Measurements from ENCODE around the gene MUC21. TPM values are rescaled to one million over a fixed set of nuclear protein-coding genes. Genes with fewer than 3 reads are reported as not detected.
"Not testable (repeated sequence)": the region's sequence is repeated elsewhere in the genome, so short reads cannot be mapped to it uniquely, and the experiment has no call there.

The MUC21 gene
- total RNA-seq, 3 donors from 2014 or later, result not detected

GRCh38 chr6:30997301-30997700, 13.8 kb downstream of the MUC21 start:
- Histone ChIP-seq H3K27me3 (no peaks in the 10 kb centered on the region), H3K4me3 (no peak overlapping the region), H3K27ac (no peak overlapping the region), H3K36me3 (no peaks in the 10 kb centered on the region), H3K9me3 (no peaks in the 10 kb centered on the region), H3K4me1 (peaks cover 0 to 8% of the 10 kb centered on the region in 2 donors)
- TF ChIP-seq POLR2A (IDR thresholded peaks at IDR 0.05) (no peak), POLR2AphosphoS5 (IDR thresholded peaks at IDR 0.05) (no peak)
- TF ChIP-seq, protein P1, sequence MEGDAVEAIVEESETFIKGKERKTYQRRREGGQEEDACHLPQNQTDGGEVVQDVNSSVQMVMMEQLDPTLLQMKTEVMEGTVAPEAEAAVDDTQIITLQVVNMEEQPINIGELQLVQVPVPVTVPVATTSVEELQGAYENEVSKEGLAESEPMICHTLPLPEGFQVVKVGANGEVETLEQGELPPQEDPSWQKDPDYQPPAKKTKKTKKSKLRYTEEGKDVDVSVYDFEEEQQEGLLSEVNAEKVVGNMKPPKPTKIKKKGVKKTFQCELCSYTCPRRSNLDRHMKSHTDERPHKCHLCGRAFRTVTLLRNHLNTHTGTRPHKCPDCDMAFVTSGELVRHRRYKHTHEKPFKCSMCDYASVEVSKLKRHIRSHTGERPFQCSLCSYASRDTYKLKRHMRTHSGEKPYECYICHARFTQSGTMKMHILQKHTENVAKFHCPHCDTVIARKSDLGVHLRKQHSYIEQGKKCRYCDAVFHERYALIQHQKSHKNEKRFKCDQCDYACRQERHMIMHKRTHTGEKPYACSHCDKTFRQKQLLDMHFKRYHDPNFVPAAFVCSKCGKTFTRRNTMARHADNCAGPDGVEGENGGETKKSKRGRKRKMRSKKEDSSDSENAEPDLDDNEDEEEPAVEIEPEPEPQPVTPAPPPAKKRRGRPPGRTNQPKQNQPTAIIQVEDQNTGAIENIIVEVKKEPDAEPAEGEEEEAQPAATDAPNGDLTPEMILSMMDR (IDR thresholded peaks at IDR 0.05), result no peak
- no peak for DNase-seq (ENCODE audit: low spot score in 2 of 2)
- intact Hi-C loops (cut with DNase I; ENCODE audit: low total_unique reads), result no loop called here

DNA sequence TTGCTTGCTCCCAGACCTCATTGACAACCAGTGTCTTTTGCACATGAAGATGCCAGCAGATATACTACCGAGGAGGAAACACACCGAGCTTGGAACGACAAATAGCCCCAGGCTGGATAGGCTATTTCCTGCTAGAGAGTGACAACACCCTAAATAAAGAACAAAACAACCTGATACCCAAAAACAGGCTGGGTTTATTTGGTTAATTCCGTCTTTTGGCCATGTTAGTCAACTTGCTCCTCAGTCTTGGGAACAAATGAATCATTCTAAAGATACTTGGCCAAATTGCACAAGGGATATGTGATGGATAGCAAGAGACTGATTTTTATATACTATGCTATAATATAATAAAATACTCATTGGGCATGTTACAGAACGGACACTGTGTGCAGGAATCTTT, 15.3 kb downstream of the MUC21 start:
- DNase-seq (ENCODE audit: low spot score in 2 of 2), result no peak
- no peaks in the 10 kb centered on the region for H3K9me3 ChIP-seq
- no peak overlapping the region for H3K27ac ChIP-seq
- TF ChIP-seq POLR2A (IDR thresholded peaks at IDR 0.05) (no peak), POLR2AphosphoS5 (IDR thresholded peaks at IDR 0.05) (no peak)
- TF ChIP-seq, protein P1 (IDR thresholded peaks at IDR 0.05), result no peak
- peaks cover 0 to 8% of the 10 kb centered on the region in 2 donors for H3K4me1 ChIP-seq
- no peaks in the 10 kb centered on the region for H3K36me3 ChIP-seq
- no peak overlapping the region for H3K4me3 ChIP-seq
- no peaks in the 10 kb centered on the region for H3K27me3 ChIP-seq
- intact Hi-C loops (cut with DNase I; ENCODE audit: low total_unique reads), result no loop called here

DNA sequence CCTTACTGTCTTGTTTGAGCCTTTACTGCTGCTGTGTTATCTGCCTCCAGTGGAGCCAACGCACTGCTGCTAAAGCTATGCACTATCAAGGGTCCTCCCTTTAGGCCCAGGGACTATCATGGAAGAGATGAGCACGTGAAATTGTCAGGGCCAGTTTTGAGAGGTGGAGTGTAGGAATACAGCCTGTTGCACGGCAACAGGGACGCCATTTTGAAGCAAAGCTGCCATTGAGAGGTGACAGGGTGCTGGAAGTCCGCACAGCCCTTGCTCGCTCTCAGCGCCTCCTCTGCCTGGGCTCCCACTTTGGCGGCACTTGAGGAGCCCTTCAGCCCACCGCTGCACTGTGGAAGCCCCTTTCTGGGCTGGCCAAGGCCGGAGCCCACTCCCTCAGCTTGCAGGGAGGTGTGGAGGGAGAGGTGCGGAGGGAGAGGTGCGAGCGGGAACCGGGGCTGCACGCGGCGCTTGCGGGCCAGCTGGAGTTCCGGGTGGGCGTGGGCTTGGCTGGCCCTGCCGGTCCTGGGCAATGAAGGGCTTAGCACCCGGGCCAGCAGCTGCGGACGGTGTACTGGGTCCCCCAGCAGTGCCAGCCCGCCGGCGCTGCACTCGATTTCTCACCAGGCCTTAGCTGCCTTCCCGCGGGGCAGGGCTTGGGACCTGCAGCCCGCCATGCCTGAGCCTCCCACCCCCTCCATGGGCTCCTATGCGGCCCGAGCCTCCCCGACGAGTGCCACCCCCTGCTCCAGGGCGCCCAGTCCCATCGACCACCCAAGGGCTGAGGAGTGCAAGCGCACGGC, 16.7 kb downstream of the MUC21 start:
- H3K36me3 ChIP-seq; H3K4me3 ChIP-seq; H3K4me1 ChIP-seq; H3K9me3 ChIP-seq; H3K27ac ChIP-seq; DNase-seq (ENCODE audit: low spot score in 2 of 2); H3K27me3 ChIP-seq; intact Hi-C loops (cut with DNase I; ENCODE audit: low total_unique reads): not testable (repeated sequence)

DNA sequence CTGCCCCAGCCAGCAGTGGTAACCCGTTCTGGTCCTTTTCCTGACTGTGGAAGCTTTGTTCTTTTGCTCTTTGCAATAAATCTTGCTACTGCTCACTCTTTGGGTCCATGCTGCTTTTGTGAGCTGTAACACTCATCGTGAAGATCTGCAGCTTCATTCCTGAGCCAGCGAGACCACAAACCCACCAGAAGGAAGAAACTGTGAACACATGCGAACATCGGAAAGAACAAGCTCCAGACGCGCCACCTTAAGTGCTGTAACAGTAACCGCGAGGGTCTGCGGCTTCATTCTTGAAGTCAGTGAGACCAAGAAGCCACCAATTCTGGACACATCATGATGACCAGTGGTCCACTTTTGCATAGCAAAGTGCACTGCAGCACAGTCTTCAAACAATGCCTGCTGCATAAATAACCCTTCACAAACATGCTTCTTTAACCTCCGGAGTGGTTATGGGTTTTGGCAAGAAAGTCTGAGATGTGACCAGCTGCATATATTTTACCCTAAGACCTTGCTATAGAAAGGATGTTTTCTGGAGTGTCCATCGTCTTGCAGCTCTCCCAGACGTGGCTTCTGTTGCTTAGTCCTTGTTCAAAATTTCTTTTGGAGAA, 17.9 kb downstream of the MUC21 start:
- DNase-seq (ENCODE audit: low spot score in 2 of 2), result no peak
- Histone ChIP-seq H3K4me1 (peaks cover 0 to 8% of the 10 kb centered on the region in 2 donors), H3K9me3 (no peaks in the 10 kb centered on the region), H3K27me3 (no peaks in the 10 kb centered on the region), H3K27ac (no peak overlapping the region), H3K36me3 (no peaks in the 10 kb centered on the region), H3K4me3 (no peak overlapping the region)
- intact Hi-C loops (cut with DNase I; ENCODE audit: low total_unique reads), result no loop called here
- no peak for TF ChIP-seq POLR2A (IDR thresholded peaks at IDR 0.05)
- TF ChIP-seq, protein P1 (IDR thresholded peaks at IDR 0.05), result no peak
- TF ChIP-seq POLR2AphosphoS5 (IDR thresholded peaks at IDR 0.05), result no peak

GRCh38 chr6:31002471-31002870, 19.0 kb downstream of the MUC21 start:
- Histone ChIP-seq H3K27me3 (no peaks in the 10 kb centered on the region), H3K4me1 (peaks cover 0 to 8% of the 10 kb centered on the region in 2 donors), H3K27ac (no peak overlapping the region), H3K4me3 (no peak overlapping the region), H3K36me3 (no peaks in the 10 kb centered on the region), H3K9me3 (no peaks in the 10 kb centered on the region)
- intact Hi-C loops (cut with DNase I; ENCODE audit: low total_unique reads), result no loop called here
- TF ChIP-seq, protein P1 (IDR thresholded peaks at IDR 0.05), result no peak
- TF ChIP-seq POLR2AphosphoS5 (IDR thresholded peaks at IDR 0.05), result no peak
- no peak for TF ChIP-seq POLR2A (IDR thresholded peaks at IDR 0.05)
- DNase-seq (ENCODE audit: low spot score in 2 of 2), result no peak

Data from breast epithelium (tissue), 4 donors.